NCI-H2029 treated with DMSO at 0.1 percent for 48 hours (cell line): ENCODE results near the gene MEGF11.

Source experiments
- DNase-seq: peaks from one replicate; lab custom pipeline; 2025; lab: John Stamatoyannopoulos, UW

Gene MEGF11

GRCh38 chr15:66253418-66254088, at the start of gene MEGF11:
Gene MEGF11, minus strand, starts transcription at chr15:66253750. Its CDS starts 125,347 bp downstream, at chr15:66128403.
- no peak for DNase-seq

DNA sequence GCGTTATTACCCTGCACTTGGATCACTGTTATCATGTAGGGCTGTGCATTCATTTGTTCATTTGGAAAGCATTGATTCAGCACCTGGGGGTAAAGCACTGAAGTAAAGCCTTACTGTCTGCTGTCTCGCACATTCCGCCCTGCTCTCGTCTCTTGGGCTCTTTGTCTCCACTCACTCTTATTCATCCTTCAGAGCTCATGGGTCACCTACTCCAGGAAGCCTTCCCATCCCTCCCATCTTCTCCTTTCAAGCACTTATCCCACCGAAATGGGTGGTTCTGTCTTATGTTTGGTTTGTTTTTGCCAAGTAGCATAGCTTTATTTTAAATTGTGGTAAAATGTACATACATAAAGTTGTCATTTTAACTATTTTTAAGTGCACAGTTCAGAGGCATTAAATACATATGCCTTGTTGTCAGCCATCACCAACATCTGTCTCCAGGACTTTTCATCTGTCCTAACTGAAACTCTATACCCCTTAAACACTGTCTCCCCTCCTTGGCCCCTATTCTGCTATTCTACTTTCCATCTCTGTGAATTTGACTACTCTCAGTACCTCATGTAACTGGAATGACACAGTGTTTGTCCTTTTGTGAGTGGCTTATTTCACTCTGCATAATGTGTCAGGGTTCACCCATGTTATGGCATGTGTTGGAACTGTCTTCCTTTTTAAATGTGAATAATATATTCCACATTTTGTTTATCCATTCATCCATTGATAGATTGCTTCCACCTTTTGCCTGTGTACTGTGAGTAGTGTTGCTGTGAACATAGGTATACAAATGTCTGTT, 49.1 kb upstream of the MEGF11 start:
- DNase-seq = no peak

DNA sequence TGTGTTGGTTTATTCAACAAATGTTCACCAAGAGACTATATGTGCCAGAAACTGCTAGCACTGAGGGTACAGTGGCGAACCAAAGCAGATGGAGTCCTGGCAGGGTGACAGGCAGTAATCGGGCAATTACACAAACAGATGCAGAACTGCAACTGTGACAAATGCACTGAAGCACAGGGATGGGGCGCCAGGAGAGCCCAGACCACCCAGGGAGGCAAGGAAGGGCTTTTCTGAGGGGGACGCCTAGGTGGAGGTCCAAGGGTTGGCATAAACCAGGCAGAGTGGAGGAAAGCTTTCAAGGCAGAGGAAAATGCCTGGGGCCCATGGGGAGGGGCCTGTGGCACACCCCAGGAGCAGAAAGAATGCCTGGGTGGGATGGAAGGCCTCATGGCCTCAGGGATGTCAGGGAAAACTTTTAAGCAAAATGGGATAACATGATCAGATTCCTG, 45.3 kb upstream of the MEGF11 start:
- no peak for DNase-seq

- DNase-seq = no peak
Observed at GRCh38 chr15:66296186-66296585, 42.6 kb upstream of the MEGF11 start.

DNA sequence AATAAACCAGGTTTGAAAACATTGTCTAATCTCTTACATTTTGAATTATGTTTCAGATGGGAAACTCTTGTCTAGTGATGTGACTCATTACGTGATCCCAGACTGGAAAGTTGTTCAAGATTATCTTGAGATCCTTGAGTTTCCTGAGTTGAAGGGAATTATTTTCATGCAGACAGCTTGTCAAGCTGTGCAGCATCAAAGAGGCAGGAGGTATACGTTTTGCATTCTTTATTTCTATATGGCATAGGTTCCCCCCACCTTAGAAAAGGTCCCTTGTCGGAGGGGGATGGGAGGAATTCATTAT, 41.3 kb upstream of the MEGF11 start:
- DNase-seq = no peak

DNA sequence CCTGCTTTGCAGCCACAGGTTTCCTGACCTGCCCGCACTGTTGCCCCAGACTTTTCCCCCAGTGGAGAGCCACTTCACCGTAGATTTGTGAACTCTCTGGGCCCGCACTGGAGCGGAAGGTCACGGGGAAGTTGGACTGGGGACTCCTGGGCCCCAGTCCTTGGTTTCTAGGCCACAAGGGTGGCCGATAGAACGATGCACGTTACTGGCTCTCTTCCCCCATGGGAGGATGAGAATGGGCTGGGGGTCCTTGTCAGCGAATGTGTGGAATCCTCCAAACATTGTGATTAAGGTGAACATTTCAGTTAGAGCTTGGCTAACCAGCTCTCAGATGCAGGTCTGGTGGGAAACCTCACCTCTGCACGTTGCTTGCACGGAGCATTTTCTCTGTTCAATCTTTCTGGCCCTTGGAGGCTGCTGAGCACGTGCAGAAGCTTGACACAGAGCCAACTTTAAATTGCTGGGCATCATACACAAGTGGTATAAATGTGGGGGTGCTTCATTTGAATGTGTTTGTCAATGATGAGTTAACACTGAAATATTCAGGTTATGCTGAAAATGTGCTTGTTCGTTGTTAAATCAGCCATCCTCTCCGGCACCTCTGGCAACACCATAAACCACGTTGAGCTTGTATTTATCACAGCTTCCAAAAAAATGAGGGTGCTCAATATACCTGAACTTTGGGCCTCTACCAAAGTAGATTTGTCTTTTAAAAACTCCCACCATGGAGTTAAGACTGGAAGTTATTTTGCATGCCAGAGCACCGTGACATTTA, 40.8 kb upstream of the MEGF11 start:
- DNase-seq = no peak

DNA sequence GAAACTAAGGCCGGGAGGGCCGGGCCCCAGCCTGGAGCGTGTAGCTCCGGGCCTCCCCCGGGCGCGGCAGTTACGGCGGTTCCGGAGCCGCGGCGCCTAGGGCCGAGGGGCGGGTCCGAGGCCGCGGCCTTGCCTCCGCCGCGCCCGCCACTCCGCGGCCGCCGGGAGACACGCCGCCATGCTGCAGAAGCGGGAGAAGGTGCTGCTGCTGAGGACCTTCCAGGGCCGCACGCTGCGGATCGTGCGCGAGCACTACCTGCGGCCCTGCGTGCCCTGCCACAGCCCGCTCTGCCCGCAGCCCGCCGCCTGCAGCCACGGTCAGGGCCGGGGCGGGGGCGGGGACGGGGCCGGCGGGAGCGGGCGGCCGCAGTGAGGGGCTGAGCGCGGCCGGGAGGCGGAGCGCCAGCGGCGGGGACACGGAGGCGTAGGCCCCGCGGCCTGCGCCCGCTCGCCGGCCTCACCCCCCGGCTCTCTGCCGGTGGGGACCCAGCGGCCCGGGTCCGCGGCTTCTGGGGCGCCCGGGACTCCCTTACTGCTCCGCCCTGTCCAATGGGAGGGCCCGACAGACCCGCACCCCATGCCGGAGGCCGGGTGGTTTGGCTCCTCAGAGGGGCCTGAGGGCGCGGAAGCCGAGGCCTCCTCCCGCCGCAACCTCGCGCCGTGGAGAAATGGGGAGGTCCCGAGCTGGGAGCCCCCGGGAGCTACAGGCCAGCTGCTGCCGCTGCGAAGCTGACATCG, 40.0 kb upstream of the MEGF11 start, which contains the start of gene DIS3L:
Gene DIS3L (plus strand): TSS at position 150 of the 738 bp plus-strand sequence. CDS start 29 bp downstream, at position 179.
- DNase-seq = no peak

- no peak for DNase-seq
Observed at GRCh38 chr15:66292571-66293418, 39.2 kb upstream of the MEGF11 start.

GRCh38 chr15:66291816-66292570, 38.4 kb upstream of the MEGF11 start:
- no peak for DNase-seq

- DNase-seq = no peak
Observed at GRCh38 chr15:66290518-66290917, 37.0 kb upstream of the MEGF11 start.

- DNase-seq = no peak
Observed at GRCh38 chr15:66290007-66290406, 36.5 kb upstream of the MEGF11 start.

- no peak for DNase-seq
Observed at GRCh38 chr15:66288551-66289185, 35.1 kb upstream of the MEGF11 start.

DNA sequence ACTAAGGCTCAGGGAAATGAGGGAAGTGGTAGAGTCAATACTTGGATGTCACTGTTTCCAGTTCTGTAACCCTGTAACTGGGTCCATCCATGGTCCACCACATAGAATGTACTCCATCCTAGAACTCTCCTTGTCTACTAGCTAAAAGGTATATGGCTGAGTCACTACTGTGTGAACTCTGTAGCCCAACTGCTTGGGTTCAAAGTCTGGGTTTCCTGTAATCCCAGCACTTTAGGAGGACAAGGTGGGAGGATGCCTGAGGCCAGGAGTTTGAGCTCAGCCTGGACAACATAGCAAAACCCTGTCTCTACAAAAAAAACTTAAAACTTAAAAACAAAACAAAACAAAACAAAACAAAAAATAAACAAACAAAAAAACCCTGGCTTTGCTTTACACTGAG, 34.5 kb upstream of the MEGF11 start:
- DNase-seq = no peak

DNA sequence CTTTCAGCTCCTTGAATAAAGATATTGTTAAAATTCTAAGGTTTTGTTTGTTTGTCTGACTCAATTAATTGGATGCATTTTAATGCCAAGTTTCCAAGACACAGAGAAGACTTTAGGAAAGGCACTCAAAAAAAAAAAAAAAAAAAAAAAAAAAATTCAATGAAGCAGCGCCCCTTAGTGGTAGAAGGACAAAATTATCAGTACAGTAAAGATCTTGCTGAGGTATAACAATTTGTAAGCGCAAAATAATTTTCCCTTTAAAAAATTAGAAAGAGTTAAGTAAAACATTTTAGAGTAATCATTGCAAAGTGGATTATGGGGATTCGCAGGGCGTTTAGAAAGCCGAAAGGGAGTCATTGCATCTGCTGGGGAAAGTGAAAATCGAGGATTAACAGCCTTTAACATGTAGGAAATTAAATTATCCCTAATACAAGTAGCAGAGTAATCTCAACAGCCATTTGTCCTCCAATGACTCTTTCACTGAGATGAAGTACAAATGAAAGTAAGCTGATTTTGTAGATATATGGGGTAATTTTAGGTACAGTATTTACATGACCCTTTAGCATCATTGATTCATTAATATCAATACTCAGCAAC, 34.0 kb upstream of the MEGF11 start:
- no peak for DNase-seq

GRCh38 chr15:66285533-66286280, 32.2 kb upstream of the MEGF11 start:
- no peak for DNase-seq

- no peak for DNase-seq
Observed at GRCh38 chr15:66284271-66284670, 30.7 kb upstream of the MEGF11 start.

GRCh38 chr15:66278671-66279070, 25.1 kb upstream of the MEGF11 start:
- no peak for DNase-seq

- DNase-seq = no peak
Observed at GRCh38 chr15:66278056-66278455, 24.5 kb upstream of the MEGF11 start.

GRCh38 chr15:66276546-66276945, 23.0 kb upstream of the MEGF11 start:
- DNase-seq = no peak
